Measurements from ENCODE around the gene CLSTN2. TPM values are rescaled to one million over a fixed set of nuclear protein-coding genes. Genes with fewer than 3 reads are reported as not detected.

The CLSTN2 gene
- total RNA-seq, 1 donor from 2014 or later, result 1.6 TPM

- no peak for DNase-seq (ENCODE audit: extremely low read depth, low read depth, low spot score)
Measured at GRCh38 chr3:140523600-140523999, 588.6 kb downstream of the CLSTN2 start.

- DNase-seq (ENCODE audit: extremely low read depth, low read depth, low spot score), result no peak
Measured at GRCh38 chr3:140527156-140527555, 592.2 kb downstream of the CLSTN2 start.

DNA sequence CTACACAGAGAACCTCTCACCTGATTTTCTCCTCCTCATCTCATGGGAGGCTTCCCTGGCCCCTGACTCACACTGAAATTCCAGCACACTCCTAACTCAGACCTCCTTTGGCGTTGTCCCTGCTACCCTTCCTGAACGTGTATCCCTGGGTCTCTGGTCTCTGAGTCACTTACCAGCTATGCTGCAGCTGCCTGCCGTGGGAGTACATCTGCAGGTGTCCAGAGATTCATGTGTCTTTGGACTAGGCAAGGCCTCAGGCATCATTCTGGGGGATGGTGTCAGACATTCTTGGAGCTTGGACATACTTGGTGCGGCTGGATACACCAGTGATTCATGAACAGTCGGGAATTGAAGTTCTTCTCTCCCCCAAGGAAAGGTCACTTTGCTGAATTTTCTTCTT is 594.1 kb downstream of the CLSTN2 start:
- DNase-seq (ENCODE audit: extremely low read depth, low read depth, low spot score), result no peak

- DNase-seq (ENCODE audit: extremely low read depth, low read depth, low spot score), result no peak
Measured at GRCh38 chr3:140529558-140529957, 594.6 kb downstream of the CLSTN2 start.

DNA sequence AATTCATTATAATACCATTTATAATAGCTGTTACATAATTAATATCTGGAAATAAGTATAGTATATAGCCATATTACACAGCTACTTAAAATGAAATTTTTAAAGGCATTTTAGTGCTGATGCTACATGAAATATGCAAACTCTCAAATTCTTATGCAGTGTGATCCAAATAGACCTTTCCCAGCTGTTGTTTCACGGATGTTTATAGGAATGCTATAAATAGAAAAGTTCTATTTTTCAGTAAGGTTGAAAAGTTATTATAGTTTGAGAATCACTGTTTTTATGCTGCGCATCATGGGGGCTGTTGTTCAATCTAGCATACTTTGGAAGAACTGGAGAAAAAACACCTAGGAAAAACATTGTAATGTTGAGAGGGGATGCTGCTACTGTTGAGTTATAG is 595.1 kb downstream of the CLSTN2 start:
- no peak for DNase-seq (ENCODE audit: extremely low read depth, low read depth, low spot score)

GRCh38 chr3:140530603-140531002 is 595.6 kb downstream of the CLSTN2 start:
- DNase-seq (ENCODE audit: extremely low read depth, low read depth, low spot score), result no peak

DNA sequence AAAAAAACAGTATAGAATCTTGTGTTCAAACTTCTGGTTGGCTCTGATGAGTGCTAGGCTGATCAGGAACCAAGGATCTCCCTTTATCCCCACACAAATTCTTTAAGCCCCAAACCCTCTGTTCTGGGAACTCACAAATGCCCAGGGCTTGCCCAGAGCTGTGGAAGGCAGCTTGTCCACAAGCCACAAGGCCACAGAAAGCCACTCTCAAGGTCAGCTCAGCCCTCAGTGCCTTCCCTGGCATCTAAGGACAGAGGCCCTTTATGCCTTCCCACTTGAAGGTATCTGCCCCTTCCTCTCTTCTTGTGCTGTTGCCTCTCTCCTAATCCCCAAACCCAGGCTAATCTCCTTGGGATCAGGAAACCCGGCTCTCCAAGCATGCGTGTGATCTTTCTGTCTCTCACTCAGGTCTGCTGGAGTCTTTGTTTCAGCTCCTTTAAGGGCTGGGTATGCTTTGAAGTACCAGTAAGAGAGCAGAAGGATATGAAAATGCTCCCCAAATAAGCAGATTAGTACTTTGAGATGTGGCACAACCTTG is 597.9 kb downstream of the CLSTN2 start:
- DNase-seq (ENCODE audit: extremely low read depth, low read depth, low spot score), result no peak

GRCh38 chr3:140536926-140537726 is 602.1 kb downstream of the CLSTN2 start:
- no peak for DNase-seq (ENCODE audit: extremely low read depth, low read depth, low spot score)

DNA sequence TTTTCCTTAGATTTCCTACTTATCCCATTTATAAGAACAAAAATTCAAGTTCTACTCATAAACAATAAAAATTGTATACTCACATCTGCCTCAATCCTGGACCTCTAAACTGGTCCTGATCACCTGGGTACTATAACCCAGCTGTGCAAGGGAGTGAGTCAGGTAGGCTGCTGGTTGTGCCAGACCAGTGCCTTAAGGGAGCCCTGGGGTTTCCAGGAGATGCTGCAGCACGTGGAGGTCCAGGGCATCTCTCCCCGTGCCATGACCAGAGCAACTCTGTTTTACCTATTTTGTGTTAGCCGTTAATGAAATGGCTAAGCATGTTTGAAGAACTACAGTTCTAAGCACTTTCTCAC is 602.7 kb downstream of the CLSTN2 start:
- DNase-seq (ENCODE audit: extremely low read depth, low read depth, low spot score), result no peak

- DNase-seq (ENCODE audit: extremely low read depth, low read depth, low spot score), result no peak
Measured at GRCh38 chr3:140540262-140540661, 605.3 kb downstream of the CLSTN2 start.

DNA sequence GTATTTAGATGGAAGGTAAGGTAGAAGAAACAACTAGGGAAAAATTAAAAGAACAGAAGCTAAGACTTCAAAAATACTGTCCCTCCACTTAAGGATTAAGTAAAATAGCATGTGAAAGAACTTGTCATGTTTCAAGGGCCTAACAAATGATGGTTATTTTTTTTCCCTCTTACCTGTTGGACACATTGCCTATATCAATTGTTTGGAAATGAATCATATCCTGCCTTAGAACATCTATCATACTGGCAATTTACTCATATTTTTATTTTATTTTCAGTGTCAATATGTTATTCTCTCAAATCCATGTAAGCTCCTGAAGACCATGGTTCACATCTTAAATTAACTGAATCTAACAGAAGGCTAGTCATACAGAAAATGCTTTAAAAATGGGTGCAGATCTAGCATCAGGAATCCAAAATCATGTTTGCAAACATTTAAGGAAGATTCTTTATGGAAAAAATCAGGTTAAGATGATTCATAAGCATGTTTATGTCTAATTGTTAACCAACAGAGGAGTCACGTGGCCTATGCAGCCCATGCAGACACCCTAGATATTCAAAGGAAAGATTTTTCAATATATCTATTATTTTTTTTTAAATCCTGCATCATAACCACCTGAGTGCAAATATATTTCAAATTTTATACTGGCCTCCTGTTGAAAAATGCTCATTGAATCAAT is 607.1 kb downstream of the CLSTN2 start:
- no peak for DNase-seq (ENCODE audit: extremely low read depth, low read depth, low spot score)

GRCh38 chr3:140545197-140545596 is 610.2 kb downstream of the CLSTN2 start:
- no peak for DNase-seq (ENCODE audit: extremely low read depth, low read depth, low spot score)

DNA sequence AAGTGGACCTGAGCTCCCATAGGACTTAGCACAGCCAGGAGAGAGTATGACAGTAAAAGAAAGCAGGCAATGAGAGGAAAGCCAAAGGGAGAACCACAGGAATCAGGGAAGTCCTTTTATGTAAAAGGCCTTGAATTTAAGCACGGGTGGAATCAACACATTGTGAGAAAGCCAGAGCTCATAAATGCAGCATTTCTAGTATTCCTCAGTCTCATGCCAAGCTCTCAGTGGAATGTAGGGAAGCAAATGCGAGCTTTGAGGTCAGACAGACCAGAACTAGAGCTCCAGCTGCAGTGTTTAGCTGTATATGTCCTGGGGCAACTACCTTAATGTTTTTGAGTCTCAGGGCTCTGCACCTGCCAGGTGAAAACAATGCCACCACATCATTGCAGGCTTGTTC is 610.8 kb downstream of the CLSTN2 start:
- DNase-seq (ENCODE audit: extremely low read depth, low read depth, low spot score), result no peak

GRCh38 chr3:140546649-140547048 is 611.7 kb downstream of the CLSTN2 start:
- no peak for DNase-seq (ENCODE audit: extremely low read depth, low read depth, low spot score)

- no peak for DNase-seq (ENCODE audit: extremely low read depth, low read depth, low spot score)
Measured at GRCh38 chr3:140552403-140552802, 617.4 kb downstream of the CLSTN2 start.

DNA sequence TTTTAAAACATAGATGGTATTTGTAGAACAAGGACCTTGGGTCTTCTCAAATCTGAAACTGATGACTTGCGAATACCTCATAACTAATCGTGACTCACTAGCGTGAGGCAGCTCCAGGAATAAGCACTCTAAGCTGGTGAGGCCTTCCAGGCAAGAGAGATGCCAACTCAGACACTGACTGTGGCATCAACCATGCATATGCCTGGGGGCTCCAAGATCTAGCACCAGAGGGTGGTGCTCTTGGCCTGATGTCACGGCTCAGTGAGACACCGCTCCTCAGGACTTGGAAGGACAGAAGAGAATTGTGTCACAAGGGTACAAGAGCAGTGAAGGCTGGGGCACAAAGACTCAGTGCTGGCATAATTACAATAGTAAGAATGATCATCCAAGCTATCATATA is 617.9 kb downstream of the CLSTN2 start:
- no peak for DNase-seq (ENCODE audit: extremely low read depth, low read depth, low spot score)

DNA sequence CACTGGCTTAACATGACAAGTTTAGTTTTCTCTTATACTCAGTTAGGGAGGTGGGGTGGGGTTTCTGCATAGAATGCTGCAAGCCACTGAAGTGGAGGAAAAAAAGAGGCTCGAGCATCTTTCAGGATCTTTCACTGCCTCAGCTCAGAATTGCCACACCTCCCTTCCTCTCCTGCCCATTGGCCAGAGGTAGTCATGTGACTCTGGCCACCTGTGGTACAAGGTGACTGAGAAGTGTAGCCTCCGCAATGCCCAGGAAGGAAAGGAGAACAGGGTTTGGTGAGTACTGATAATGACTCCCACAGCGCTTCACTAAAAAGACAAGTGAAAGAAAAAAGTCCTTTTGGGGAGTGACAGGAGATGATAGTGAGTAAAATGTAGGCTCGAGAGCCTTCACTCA is 618.6 kb downstream of the CLSTN2 start:
- no peak for DNase-seq (ENCODE audit: extremely low read depth, low read depth, low spot score)

- DNase-seq (ENCODE audit: extremely low read depth, low read depth, low spot score), result no peak
Measured at GRCh38 chr3:140555666-140556065, 620.7 kb downstream of the CLSTN2 start.

DNA sequence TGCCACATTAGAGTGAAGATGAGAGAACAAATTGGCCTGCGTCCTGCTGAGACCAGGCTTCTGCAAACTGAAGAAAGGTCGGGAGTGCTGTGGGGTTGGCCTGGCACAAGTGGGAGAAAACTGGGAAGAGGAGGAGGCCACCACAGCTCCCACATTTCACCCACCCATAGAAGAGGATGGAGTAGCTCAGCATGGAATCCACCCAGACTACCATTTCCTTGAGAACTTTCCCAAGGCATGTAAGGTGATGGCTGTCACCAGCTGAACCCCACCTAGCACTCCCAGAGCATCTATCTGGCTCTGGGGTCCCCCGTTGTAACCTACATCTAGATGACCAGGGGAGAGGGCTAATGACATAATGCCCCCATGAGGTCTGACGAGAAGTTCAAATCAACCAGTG is 622.5 kb downstream of the CLSTN2 start:
- no peak for DNase-seq (ENCODE audit: extremely low read depth, low read depth, low spot score)

GRCh38 chr3:140559546-140559945 is 624.6 kb downstream of the CLSTN2 start:
- no peak for DNase-seq (ENCODE audit: extremely low read depth, low read depth, low spot score)

GRCh38 chr3:140563206-140563760 is 628.3 kb downstream of the CLSTN2 start:
- no peak for DNase-seq (ENCODE audit: extremely low read depth, low read depth, low spot score)

DNA sequence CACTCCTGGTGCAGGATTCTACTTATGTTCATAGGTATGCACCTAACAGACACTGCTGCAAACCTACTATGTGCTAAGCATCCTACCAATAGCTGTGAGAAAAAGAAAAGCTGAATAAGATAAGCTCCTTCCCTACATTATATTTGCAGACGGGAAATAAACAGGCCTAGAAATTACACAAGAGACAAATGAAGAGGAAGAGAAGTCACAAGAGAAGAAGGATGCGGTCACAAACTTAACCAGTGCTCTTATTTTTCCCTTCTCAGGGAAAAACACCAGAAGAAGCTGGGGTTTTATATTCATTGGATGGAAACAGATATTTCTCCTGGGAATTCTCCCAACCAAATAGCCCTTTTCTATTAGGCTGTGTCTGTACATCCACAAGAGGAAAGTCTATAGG is 633.1 kb downstream of the CLSTN2 start:
- DNase-seq (ENCODE audit: extremely low read depth, low read depth, low spot score), result no peak
